HCT116 (cell line): Measurements from ENCODE around the gene S100PBP. TPM values are rescaled to one million over a fixed set of nuclear protein-coding genes. Genes with fewer than 3 reads are reported as not detected.

Source experiments
- ATAC-seq: fragments of 200-7000 bp; cut with Tn5 transposase; 2 replicates; pipeline ENCODE4 v1.9.1; 2020; ENCODE audit warnings: mild to moderate bottlenecking, moderate library complexity
- BruUV-seq: library from RNA; stranded (reverse); fragments of 400-500 nt; replicated peaks from 2 replicates; lab custom pipeline; 2021; lab: Mats Ljungman, UMichigan
- CTCF ChIA-PET: fragments of 300-600 bp; sonication (Branson Sonifier 250); formaldehyde crosslinking; loops from one replicate; lab custom pipeline; 2021; ENCODE audit warnings: antibody characterized with exemption; lab: Charles Lee
- POLR2A ChIA-PET: fragments of 300-600, 350-600 bp; sonication (Branson Sonifier 250); formaldehyde crosslinking; loops from one replicate; lab custom pipeline; 2021; ENCODE audit warnings: antibody characterized with exemption; lab: Charles Lee
- RAD21 ChIA-PET, 2 experiments: fragments of 300-600 bp; sonication (Branson Sonifier 250); formaldehyde crosslinking; loops; one replicate each; lab custom pipeline; 2023; ENCODE audit warnings: low total read pairs in 2 of 2; ENCODE audit not compliant: uncharacterized antibody in 2 of 2, unreplicated experiment in 2 of 2, low non-redundant PET in 1 of 2; lab: Charles Lee
- DNase-seq: peaks from one replicate; pipeline ENCODE4 v3.0.0-alpha.2; 2010; ENCODE audit warnings: low read depth, low spot score
- H2AFZ ChIP-seq: fragments of 200-600 bp; shearing (Covaris generic), sonication (generic); 2 replicates; pipeline ENCODE4 v1.6.1; 2017; ENCODE audit warnings: low read depth, mixed run types, mixed read lengths, antibody characterized with exemption, low read length; ENCODE audit not compliant: poor library complexity, severe bottlenecking
- H3K27ac ChIP-seq: 2 replicates; pipeline ENCODE4 v1.5.1; 2012; ENCODE audit warnings: low read depth, low read length
- H3K27me3 ChIP-seq: fragments of 200-600 bp; sonication (generic); 2 replicates; pipeline ENCODE4 v1.6.1; 2016; ENCODE audit warnings: mixed run types, low read length, mixed read lengths; ENCODE audit not compliant: insufficient read depth
- H3K36me3 ChIP-seq, 2 experiments: fragments of 200-500 bp in 1 of 2; fragments of 200-600 bp in 1 of 2; sonication (Bioruptor generic) in 1 of 2; sonication (generic) in 1 of 2; 2 replicates each; pipeline versions ENCODE4 v1.5.1 to v1.6.1; 2014 to 2016; ENCODE audit warnings: low read length in 2 of 2, inconsistent platforms in 1 of 2, mixed read lengths in 1 of 2, mixed run types in 1 of 2; ENCODE audit not compliant: insufficient read depth in 2 of 2, control insufficient read depth in 1 of 2
- H3K4me1 ChIP-seq, 2 experiments: fragments of 200-600 bp in 1 of 2; sonication (generic) in 1 of 2; 2 replicates each; pipeline versions ENCODE4 v1.5.1 to v1.6.1; 2012 to 2017; ENCODE audit warnings: low read length in 2 of 2, inconsistent platforms in 1 of 2, mild to moderate bottlenecking in 1 of 2, mixed read lengths in 1 of 2, mixed run types in 1 of 2, moderate library complexity in 1 of 2; ENCODE audit not compliant: insufficient read depth in 2 of 2, control insufficient read depth in 1 of 2
- H3K4me2 ChIP-seq: fragments of 200-600 bp; sonication (generic); 2 replicates; pipeline ENCODE4 v1.6.1; 2017; ENCODE audit warnings: mixed run types, low read length, mixed read lengths
- H3K4me3 ChIP-seq, 2 experiments: fragments of 200-600 bp in 1 of 2; sonication (generic) in 1 of 2; replicated peaks in 1 of 2; 2 replicates each; pipeline ENCODE4 v1.5.1; 2011 to 2016; ENCODE audit warnings: low read length in 2 of 2, control low read depth in 1 of 2, low read depth in 1 of 2, mild to moderate bottlenecking in 1 of 2, mixed read lengths in 1 of 2, mixed run types in 1 of 2
- H3K79me2 ChIP-seq: fragments of 200-600 bp; sonication (generic); 2 replicates; pipeline ENCODE4 v1.6.1; 2017; ENCODE audit warnings: mild to moderate bottlenecking, mixed run types, low read length, moderate library complexity, mixed read lengths; ENCODE audit not compliant: insufficient read depth
- H3K9ac ChIP-seq: fragments of 200-600 bp; sonication (generic); 2 replicates; pipeline ENCODE4 v1.6.1; 2016; ENCODE audit warnings: low read length, mixed read lengths
- H3K9me2 ChIP-seq: fragments of 200-600 bp; sonication (generic), shearing (Covaris generic); 2 replicates; pipeline ENCODE4 v1.6.1; 2017; ENCODE audit warnings: mixed run types, mild to moderate bottlenecking, moderate library complexity; ENCODE audit not compliant: insufficient read depth
- H3K9me3 ChIP-seq, 2 experiments: fragments of 200-500 bp in 1 of 2; fragments of 200-600 bp in 1 of 2; sonication (Bioruptor generic) in 1 of 2; sonication (generic) in 1 of 2; 2 replicates each; pipeline ENCODE4 v1.6.1; 2014 to 2017; ENCODE audit warnings: low read length in 2 of 2, mixed read lengths in 2 of 2, inconsistent platforms in 1 of 2, low read depth in 1 of 2, mild to moderate bottlenecking in 1 of 2, mixed run types in 1 of 2, moderate library complexity in 1 of 2; ENCODE audit not compliant: control insufficient read depth in 1 of 2, insufficient read depth in 1 of 2
- H4K20me1 ChIP-seq: fragments of 200-600 bp; sonication (generic), shearing (Covaris generic); 2 replicates; pipeline ENCODE4 v1.6.1; 2017; ENCODE audit warnings: mixed run types, mild to moderate bottlenecking, moderate library complexity; ENCODE audit not compliant: insufficient read depth
- CEBPB ChIP-seq: IDR thresholded peaks from 2 replicates; pipeline ENCODE4 v1.6.1; 2012; ENCODE audit warnings: low read depth
- EGR1 ChIP-seq: IDR thresholded peaks from 2 replicates; pipeline ENCODE4 v1.6.1; 2012; ENCODE audit warnings: low read depth
- ELF1 ChIP-seq: IDR thresholded peaks from 2 replicates; pipeline ENCODE4 v1.6.1; 2012; ENCODE audit warnings: low read depth, borderline replicate concordance
- EZH2phosphoT487 ChIP-seq: fragments of 200-600 bp; IDR thresholded peaks from 2 replicates; pipeline ENCODE4 v1.6.1; 2018; ENCODE audit warnings: antibody characterized with exemption, borderline replicate concordance
- POLR2A ChIP-seq: IDR thresholded peaks from 2 replicates; pipeline ENCODE4 v1.7.0; 2011; ENCODE audit warnings: borderline replicate concordance; ENCODE audit not compliant: insufficient read depth, insufficient read length; ENCODE audit errors: extremely low read depth
- RAD21 ChIP-seq: IDR thresholded peaks from 2 replicates; pipeline ENCODE4 v1.6.1; 2012; ENCODE audit warnings: low read depth, mild to moderate bottlenecking
- REST ChIP-seq: IDR thresholded peaks from 2 replicates; pipeline ENCODE4 v1.6.1; 2012; ENCODE audit warnings: low read depth
- SRF ChIP-seq: IDR thresholded peaks from 2 replicates; pipeline ENCODE4 v1.6.1; 2012; ENCODE audit warnings: low read depth
- YY1 ChIP-seq: IDR thresholded peaks from 2 replicates; pipeline ENCODE4 v1.6.1; 2011; ENCODE audit warnings: low read length, low read depth, moderate library complexity, mild to moderate bottlenecking; ENCODE audit not compliant: insufficient replicate concordance; ENCODE audit errors: extremely low read depth
- ZFX ChIP-seq: fragments of 450-650 bp; IDR thresholded peaks from 2 replicates; pipeline ENCODE4 v1.6.1; 2017
- ZNF274 ChIP-seq: fragments of 200-500 bp; sonication (Bioruptor generic); IDR thresholded peaks from 2 replicates; pipeline ENCODE4 v1.6.1; 2014; ENCODE audit warnings: mild to moderate bottlenecking, low read depth, low read length, inconsistent platforms
- intact Hi-C: fragments of 100-400 bp; cut with micrococcal nuclease; formaldehyde crosslinking; loops from 2 replicates; pipeline ENCODE4 v1.10.0; 2022
- total RNA-seq: library from RNA; stranded (reverse); gene quantifications from one replicate; pipeline ENCODE4 v1.2.1, GENCODE V29; 2021; ENCODE audit not compliant: unreplicated experiment
- TF ChIP-seq, protein P1 (sequence below): IDR thresholded peaks from 2 replicates; pipeline ENCODE4 v1.6.1; 2012

S100PBP gene
- total RNA-seq, 1 experiment from 2014 or later = 38.2 TPM

GRCh38 chr1:32784817-32785216 is 32.6 kb upstream of the S100PBP start:
- no peak for ATAC-seq
- H3K27ac ChIP-seq = no peak overlapping the region
- peaks cover 47 to 56% of the 10 kb centered on the region in 2 experiments for H3K36me3 ChIP-seq
- peaks cover 15% of the 10 kb centered on the region; the same call in 1 of the 2 replicates for H3K79me2 ChIP-seq
- no peak overlapping the region for H3K4me2 ChIP-seq
- no peaks in the 10 kb centered on the region for H3K27me3 ChIP-seq
- POLR2A ChIA-PET = no interaction called here
- no TSS peak for BruUV-seq
- no peaks in the 10 kb centered on the region for H3K9me3 ChIP-seq
- intact Hi-C loops = no loop called here
- no peak for DNase-seq
- H3K9me2 ChIP-seq = no peaks in the 10 kb centered on the region
- RAD21 ChIA-PET = no interaction called here
- no peak overlapping the region for H2AFZ ChIP-seq
- no peak overlapping the region for H3K4me3 ChIP-seq
- H3K4me1 ChIP-seq = peaks cover 4 to 11% of the 10 kb centered on the region in 2 experiments
- TF ChIP-seq POLR2A (no peak), SRF (no peak), EZH2phosphoT487 (no peak), RAD21 (no peak), ZFX (no peak), ZNF274 (no peak), CEBPB (no peak), YY1 (no peak), ELF1 (no peak), EGR1 (no peak), REST (no peak)
- TF ChIP-seq, protein P1, sequence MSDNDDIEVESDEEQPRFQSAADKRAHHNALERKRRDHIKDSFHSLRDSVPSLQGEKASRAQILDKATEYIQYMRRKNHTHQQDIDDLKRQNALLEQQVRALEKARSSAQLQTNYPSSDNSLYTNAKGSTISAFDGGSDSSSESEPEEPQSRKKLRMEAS = no peak
- CTCF ChIA-PET = no interaction called here
- H3K9ac ChIP-seq = no peak overlapping the region
- no peaks in the 10 kb centered on the region; the same call in 1 of the 2 replicates for H4K20me1 ChIP-seq
